A549 treated with CpdA at 1 μM for 4 hours (cell line): ENCODE results near the gene A1BG. TPM values are rescaled to one million over a fixed set of nuclear protein-coding genes. Genes with fewer than 3 reads are reported as not detected.

Experiments
- total RNA-seq: library from RNA; stranded (reverse); fragments of 200-300 nt; extraction: Qiagen RNA extraction; gene quantifications from 5 replicates; pipeline ENCODE4 v1.2.3, GENCODE V29; 2022; ENCODE audit warnings: low read depth

Gene A1BG, protein sequence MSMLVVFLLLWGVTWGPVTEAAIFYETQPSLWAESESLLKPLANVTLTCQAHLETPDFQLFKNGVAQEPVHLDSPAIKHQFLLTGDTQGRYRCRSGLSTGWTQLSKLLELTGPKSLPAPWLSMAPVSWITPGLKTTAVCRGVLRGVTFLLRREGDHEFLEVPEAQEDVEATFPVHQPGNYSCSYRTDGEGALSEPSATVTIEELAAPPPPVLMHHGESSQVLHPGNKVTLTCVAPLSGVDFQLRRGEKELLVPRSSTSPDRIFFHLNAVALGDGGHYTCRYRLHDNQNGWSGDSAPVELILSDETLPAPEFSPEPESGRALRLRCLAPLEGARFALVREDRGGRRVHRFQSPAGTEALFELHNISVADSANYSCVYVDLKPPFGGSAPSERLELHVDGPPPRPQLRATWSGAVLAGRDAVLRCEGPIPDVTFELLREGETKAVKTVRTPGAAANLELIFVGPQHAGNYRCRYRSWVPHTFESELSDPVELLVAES
- 8.0 to 14.5 TPM (median 12.0 TPM) in 5 replicates for total RNA-seq

DNA sequence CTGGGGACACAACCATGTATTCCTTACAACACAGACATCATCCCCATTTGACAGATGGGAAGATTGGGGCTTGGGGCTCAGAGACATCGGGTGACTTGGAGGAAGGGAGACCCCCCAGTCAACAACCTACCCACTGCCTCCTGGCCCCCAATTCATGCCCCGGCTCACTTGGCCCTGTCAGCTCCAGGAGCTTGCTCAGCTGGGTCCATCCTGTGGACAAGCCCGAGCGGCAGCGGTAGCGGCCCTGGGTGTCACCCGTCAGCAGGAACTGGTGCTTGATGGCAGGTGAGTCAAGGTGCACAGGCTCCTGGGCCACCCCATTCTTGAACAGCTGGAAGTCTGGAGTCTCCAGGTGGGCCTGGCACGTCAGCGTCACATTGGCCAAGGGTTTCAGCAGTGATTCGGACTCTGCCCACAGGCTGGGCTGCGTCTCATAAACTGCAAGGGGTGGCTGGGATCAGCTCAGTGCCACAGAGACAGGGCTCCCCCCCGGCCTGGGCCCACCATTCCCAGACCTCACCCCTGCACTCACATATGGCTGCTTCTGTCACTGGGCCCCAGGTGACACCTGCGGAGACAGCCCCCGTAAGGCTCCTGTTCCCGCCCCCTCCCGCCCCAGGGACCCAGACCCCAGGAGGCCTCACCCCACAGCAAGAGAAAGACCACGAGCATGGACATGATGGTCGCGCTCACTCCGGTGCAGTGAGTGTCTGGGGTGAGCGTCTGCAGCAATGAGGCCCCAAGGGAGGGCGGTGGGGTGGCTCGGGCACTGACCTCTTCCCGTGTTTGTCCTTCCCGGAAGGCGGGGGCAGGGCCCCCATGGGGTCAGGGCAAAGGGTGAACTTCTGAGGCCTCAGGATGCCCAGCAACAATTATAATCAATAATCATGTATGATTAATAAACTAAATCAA, at the start of gene A1BG:
Gene A1BG (minus strand): TSS at position 733 of the 912 bp plus-strand sequence. CDS start 55 bp downstream, at position 678.

GRCh38 chr19:58395220-58395978, 42.1 kb upstream of the A1BG start, which contains the start of gene RNF225:
TSS of gene RNF225 (plus strand) at chr19:58395656. CDS start at chr19:58396090, 434 bp downstream.

GRCh38 chr19:58386576-58387337, 33.5 kb upstream of the A1BG start, which contains the start of gene RPS5:
TSS of gene RPS5 (plus strand) at chr19:58387269. CDS start at chr19:58388138, 869 bp downstream.

GRCh38 chr19:58380662-58381459, 27.6 kb upstream of the A1BG start, which contains the start of gene ZNF837:
TSS of gene ZNF837 (minus strand) at chr19:58381030. CDS start at chr19:58369332, 11,698 bp downstream.

GRCh38 chr19:58362272-58362994, 9.1 kb upstream of the A1BG start, which contains the start of gene ZNF497:
TSS of gene ZNF497 (minus strand) at chr19:58362751. CDS start at chr19:58357635, 5,116 bp downstream.

DNA sequence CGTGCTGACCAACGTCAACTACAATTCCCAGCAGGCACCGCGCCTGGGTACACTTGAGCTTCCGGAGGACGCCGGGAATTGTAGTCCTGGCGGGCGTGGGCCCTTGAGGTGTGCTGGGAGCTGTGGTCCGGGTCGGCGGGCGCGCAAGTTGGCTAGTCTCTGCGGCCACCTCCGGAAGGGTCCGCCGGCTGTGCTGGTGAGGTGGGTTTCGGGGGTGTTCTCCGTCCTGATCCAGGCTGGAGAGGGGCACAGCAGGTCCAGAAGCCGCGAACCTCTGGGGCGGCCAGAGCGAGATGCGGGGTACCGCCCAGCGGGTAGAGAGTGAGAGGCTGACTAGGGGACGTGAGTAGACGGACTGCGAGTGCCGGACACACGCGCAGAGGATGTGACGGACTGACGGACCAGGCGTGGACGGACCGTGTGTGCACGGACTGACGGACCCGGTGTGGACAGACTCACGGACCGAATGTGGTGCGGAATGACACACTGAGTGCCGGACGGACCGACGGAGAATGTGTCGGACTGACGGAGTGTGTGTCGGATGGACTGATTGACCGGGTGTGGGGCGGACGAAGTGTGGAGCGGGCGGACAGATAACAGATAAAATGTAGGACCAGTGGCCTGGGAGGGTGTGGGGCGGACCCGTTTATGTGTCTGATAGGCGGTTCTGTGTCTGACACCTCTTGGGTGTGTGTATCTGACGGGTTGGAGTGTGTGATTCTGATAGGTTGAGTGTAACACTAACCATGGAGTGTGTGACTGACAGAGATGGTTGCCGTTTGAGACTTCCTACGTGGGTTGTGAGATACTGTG, 26.2 kb downstream of the A1BG start, which contains the start of gene ZSCAN22:
Gene ZSCAN22 (plus strand): TSS at position 81 of the 813 bp plus-strand sequence. CDS start 7,809 bp downstream, outside the sequence.

GRCh38 chr19:58305065-58305931, 48.0 kb downstream of the A1BG start, which contains the start of gene ERVK3-1:
TSS of gene ERVK3-1 (plus strand) at chr19:58305377. CDS start at chr19:58312169, 6,792 bp downstream.

Other genes with a start within 250 kb of the A1BG start
- gene ZNF329, start 202.7 kb downstream of the A1BG start, total RNA-seq: 2.6 to 3.4 TPM (median 3.1 TPM) in 5 replicates
- gene ZNF274, start 170.4 kb downstream of the A1BG start, total RNA-seq: 12.9 to 16.3 TPM (median 14.3 TPM) in 5 replicates
- 15.3 to 20.5 TPM (median 18.0 TPM) in 5 replicates for gene ZNF544, start 124.6 kb downstream of the A1BG start, total RNA-seq
- gene ZNF8, start 74.5 kb downstream of the A1BG start, total RNA-seq: 1.1 to 1.6 TPM (median 1.1 TPM) in 5 replicates
- gene ERVK3-1, start 48.1 kb downstream of the A1BG start, total RNA-seq: 94.6 to 118 TPM (median 98.3 TPM) in 5 replicates
- 2.4 to 3.2 TPM (median 2.8 TPM) in 5 replicates for gene ZSCAN22, start 26.5 kb downstream of the A1BG start, total RNA-seq
- 0.85 to 1.9 TPM (median 1.6 TPM) in 5 replicates for gene ZNF497, start 9.3 kb upstream of the A1BG start, total RNA-seq
- gene ZNF837, start 27.5 kb upstream of the A1BG start, total RNA-seq: 0.99 to 1.7 TPM (median 1.5 TPM) in 5 replicates
- gene RPS5, start 33.8 kb upstream of the A1BG start, total RNA-seq: 2,117 to 2,734 TPM (median 2,532 TPM) in 5 replicates
- 0.14 to 0.17 TPM (median 0.15 TPM) in 4 of 5 replicates, not detected in the other for gene RNF225, start 42.2 kb upstream of the A1BG start, total RNA-seq
- 16.6 to 19.0 TPM (median 18.6 TPM) in 5 replicates for gene ZNF584, start 55.2 kb upstream of the A1BG start, total RNA-seq
- 0.08 to 0.10 TPM (median 0.09 TPM) in 3 of 5 replicates, not detected in the others for gene ZNF132, start 86.7 kb upstream of the A1BG start, total RNA-seq
- gene ZNF324B, start 98.1 kb upstream of the A1BG start, total RNA-seq: 6.9 to 7.8 TPM (median 7.1 TPM) in 5 replicates
- 7.7 to 10.2 TPM (median 9.6 TPM) in 5 replicates for gene ZNF324, start 113.6 kb upstream of the A1BG start, total RNA-seq
- gene ZNF446, start 122.9 kb upstream of the A1BG start, total RNA-seq: 12.2 to 14.5 TPM (median 13.4 TPM) in 5 replicates
- gene SLC27A5, start 158.5 kb upstream of the A1BG start, total RNA-seq: 23.2 to 33.8 TPM (median 30.2 TPM) in 5 replicates
- 14.2 to 19.3 TPM (median 18.6 TPM) in 5 replicates for gene ZBTB45, start 166.3 kb upstream of the A1BG start, total RNA-seq
- gene TRIM28, start 190.6 kb upstream of the A1BG start, total RNA-seq: 647 to 874 TPM (median 726 TPM) in 5 replicates
- gene CHMP2A, start 201.6 kb upstream of the A1BG start, total RNA-seq: 182 to 209 TPM (median 197 TPM) in 5 replicates
- 129 to 162 TPM (median 147 TPM) in 5 replicates for gene UBE2M, start 205.1 kb upstream of the A1BG start, total RNA-seq
- 11.7 to 19.5 TPM (median 15.9 TPM) in 5 replicates for gene MZF1, start 219.8 kb upstream of the A1BG start, total RNA-seq